Measurements from ENCODE around the gene CPSF4L. TPM values are rescaled to one million over a fixed set of nuclear protein-coding genes. Genes with fewer than 3 reads are reported as not detected.
A peak's percentile ranks its signal among the peaks of the same experiment; 100 is the strongest.

Gene CPSF4L
- total RNA-seq, 1 donor from 2014 or later, result not detected

DNA sequence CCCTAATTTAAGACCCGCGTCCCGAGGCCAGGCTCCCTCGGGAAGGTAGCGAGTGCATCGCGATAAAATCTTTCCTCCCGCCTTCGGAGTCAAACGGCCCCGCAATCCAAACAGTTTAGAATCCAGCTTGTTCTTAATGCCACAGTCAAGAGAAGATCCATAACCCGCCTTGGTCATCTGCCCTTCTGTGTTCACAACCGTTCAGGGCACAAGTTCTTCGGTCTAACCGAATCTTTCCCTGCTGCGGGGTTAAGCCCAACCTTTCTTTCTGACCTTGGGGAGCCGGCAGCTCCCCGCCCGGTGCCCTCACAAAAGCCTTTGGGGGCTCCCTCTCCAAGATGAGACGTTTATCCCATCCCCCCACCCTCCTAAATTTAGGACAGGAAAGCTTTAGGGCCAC, 30.3 kb downstream of the CPSF4L start:
- DNase-seq, result peak; percentile 34

DNA sequence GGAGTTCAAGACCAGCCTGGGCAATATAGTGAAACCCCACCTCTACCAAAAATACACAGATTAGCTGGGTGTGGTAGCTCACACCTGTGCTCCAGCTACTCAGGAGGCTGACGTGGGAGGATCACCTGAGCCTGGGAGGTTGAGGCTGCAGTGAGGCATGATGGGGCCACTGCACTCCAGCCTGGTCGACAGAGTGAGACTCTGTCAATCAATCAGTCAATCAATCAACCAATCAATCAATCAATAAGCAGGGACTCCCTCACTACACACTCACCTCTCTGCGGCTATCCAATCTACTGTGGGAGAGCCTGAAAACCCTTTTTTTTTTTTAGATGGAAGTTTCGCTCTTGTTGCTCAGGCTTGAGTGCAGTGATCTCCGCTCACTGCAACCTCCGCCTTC, 31.6 kb downstream of the CPSF4L start:
- no peak for DNase-seq

DNA sequence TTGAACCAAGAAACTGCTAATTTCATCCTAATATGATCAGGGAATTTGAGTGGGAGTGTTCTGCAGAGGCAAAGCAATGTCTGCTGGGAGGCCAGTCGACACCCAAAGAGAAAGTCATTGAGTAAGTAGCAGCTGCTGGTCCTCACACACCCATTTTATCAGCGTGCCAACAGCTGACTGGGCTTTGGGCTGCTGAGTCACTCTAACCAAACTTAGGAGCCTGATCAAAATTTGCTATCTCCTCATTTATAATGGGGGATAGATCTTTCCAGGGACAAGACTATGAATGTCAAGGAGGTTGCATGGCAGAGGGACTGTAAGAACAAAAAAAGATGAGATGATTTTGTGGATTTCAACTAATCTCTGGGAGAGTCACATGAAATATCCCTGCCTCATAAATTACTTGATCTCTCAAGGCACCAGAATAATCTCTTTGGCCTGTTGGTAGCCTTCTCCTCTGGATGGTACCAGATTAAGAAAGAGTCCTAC, 32.9 kb downstream of the CPSF4L start:
- DNase-seq, result peak; percentile 75

DNA sequence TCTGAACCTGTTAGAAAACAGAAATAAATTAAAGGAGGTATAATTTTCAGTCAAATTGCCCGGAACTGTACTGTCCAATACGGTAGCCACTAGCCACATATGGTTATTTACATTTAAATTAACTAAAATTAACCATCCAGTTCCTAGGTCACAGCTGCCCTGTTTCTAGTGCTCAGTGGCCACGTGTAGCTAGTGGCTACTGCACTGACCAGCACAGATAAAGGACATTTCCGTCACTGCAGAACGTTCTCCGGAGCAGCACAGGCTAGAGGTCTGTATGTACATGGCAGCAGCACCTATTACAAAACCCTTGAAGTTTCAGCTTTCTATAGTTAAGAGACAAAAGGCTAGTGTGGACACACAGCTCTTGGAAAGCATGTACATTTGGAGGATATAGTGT, 33.7 kb downstream of the CPSF4L start:
- DNase-seq, result no peak

DNA sequence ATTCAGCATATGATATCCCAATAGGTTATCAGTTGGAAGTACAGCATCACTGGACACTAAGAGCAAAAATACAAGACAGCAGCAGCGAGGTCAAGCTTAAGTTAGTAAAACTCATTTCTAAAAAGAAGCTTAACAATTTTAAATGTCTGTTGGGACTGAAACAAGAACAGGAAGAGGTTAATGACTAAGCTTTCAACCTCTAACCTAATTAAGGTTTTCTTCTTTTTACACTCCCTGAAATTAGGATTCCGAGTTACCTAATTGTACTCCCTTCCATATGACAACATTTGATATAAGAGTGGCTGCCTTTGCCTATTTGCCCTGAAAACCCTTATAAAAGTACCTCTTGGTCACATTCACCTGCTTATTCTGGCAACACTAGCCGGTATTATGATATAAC, 34.3 kb downstream of the CPSF4L start:
- peak; percentile 7 for DNase-seq

DNA sequence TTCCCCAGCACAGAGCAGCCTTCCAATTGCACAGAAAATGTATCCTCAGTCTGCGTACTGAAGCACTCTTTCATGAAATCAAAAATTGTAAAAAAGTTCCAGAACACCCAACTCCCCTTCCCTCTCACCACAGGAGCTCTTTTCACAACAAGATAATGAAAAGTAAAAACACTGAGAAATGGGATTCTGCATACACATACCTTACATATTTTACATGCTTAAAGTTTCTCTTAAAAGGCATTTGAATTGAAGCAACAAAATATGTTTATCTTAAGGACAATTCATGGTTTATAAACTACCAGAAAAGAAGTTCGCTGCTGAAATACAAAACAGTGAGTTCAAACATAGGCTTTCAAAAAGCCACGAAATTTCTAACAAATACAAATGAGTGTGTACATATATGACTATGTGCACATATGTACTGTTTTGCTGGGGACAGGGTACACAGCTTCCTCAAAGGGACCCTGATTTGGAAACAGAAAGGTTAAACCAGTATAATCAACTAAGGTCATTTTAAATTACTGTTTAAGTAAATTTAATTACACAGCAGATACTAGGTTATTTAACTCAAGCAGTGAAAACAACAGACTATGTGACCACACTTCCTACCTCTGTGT, 35.0 kb downstream of the CPSF4L start:
- DNase-seq, result no peak

DNA sequence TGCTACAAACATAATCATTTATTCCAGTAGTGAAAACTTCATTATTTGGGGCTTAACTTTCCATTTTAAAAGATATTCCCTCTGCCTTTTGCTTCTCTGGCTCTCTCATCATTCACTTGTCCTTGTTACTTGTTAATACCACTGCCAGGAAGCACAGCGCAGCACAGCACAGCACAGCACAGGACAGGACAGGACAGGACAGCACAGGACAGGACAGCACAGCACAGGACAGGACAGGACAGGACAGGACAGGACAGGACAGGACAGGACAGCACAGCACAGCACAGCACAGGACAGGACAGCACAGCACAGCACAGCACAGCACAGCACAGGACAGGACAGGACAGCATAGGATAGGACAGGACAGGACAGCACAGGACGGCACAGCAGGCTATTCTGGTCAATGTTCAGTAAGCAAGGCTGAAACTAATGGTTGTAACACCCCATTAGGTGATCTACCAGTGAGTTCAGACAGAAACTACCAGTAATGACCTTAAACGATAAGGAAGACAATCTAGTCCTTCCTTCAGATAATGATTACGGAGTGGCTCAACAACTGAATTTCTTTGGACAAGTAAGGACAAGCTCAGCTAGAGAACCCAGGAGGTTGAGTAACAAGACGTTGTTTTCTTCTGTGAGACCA, 36.9 kb downstream of the CPSF4L start:
- no peak for DNase-seq

DNA sequence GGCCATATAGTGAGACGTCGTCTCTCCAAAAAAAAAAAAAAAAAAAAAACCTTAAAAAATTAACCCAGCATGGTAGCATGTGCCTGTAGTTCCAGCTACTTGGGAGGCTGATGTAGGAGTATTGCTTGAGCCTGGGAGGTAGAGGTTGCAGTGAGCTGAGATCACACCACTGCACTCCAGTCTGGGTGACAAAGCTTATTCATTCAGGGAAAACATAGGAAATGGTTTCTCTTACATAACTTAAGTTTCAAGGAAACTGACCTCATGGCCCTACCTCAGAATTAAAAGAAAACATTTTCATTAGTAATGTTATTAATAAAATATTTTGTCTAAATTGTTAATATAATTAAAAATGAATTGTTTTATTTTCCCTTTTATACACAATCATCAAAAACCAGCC, 37.4 kb downstream of the CPSF4L start:
- peak; percentile 46 for DNase-seq

DNA sequence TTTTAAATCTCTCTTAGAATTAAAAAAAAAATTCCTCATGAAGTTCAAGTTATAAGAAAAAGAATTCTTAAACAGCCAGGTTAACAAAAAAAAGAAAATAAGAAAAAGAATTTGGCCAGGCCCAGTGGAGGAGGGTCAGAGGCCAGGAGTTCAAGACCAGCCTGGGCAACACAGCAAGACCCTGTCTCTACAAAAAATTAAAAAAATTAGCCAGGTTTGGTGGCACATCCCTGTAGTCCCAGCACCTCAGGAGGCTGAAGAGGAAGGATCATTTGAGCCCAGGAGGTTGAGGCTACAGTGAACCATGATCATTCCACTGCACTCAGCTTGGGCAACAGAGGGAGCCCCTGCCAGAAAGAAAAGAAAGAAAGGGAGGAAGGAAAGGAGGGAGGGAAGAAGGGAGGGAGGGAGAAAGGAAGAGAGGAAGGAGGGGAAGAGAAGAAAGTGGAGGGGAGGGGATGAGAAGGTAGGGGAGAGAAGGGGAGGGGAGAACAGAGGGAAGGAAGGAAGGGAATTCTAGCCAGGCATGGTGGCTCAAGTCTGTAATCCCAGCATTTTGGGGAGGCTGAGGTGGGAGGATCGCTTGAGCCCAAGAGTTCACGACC, 38.0 kb downstream of the CPSF4L start:
- DNase-seq, result no peak

DNA sequence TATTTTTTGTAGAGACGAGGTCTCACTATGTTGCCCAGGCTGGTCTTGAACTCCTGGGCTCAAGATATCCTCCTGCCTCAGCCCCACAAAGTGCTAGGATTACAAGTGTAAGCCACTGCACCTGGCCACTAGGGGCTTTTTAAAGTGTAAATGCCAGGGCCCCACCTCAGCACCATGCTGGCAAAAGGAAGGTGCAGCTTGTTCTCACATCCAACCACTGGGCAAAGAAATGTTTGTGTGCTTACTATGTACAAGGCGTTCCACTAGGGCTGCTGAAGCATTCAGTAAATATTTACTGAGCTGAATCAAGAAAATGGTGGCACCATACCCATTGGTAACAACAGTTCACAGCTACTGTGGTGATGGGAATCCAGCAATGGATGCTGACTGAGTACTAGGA, 46.2 kb downstream of the CPSF4L start:
- no peak for DNase-seq

DNA sequence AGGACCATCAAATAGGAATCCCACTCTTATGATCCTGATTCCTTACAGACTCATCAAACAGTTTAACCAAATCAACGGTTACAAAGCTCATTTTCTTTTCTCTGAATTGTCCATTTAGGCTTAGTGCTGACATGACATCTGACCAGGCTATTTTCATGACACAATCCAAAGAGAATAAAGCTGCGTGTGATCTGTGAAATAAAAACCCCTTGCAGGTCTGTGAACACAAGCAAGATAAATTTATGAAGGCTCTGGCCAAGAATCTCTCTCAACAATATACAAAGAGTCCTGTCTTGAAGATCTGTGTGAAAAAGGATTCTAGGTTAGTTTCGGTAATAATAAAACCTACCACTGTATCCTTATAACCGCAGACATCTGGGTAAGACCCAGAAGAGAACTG, 46.8 kb downstream of the CPSF4L start:
- DNase-seq, result no peak

DNA sequence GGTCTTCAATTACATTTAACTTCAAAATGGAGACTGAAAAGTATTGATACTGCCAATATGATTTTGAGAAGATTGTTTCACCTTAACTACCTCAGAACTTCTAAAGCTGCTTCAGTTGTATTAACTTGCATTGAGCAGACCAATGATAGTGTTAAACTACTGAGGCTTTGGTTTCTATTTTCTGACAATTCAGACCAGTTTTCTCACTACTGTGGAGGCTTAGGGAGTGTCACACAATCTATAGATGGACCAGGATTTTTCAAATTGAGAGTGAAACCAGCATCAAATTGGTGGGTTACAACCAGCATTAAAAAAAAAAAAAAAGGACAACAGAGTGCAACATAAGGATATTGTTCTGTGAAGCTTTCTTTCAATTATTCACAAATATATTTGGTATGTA, 47.7 kb downstream of the CPSF4L start:
- DNase-seq, result no peak

DNA sequence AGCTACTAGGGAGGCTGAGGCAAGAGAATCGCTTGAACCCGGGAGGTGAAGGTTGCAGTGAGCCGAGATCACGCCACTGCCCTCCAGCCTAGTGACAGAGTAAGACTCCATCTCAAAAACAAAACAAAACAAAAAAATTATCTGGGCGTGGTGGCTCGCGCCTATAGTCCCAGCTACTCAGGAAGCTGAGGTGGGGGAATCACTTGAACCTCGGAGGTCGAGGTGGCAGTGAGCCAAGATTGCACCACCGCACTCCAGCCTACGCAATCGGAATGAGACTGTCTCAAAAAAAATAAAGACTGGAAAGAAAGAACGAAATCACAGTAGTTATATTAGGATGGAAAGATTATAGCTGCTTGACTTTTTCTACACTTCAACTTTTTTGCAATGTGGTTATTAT, 49.9 kb downstream of the CPSF4L start:
- peak; percentile 27 for DNase-seq

DNA sequence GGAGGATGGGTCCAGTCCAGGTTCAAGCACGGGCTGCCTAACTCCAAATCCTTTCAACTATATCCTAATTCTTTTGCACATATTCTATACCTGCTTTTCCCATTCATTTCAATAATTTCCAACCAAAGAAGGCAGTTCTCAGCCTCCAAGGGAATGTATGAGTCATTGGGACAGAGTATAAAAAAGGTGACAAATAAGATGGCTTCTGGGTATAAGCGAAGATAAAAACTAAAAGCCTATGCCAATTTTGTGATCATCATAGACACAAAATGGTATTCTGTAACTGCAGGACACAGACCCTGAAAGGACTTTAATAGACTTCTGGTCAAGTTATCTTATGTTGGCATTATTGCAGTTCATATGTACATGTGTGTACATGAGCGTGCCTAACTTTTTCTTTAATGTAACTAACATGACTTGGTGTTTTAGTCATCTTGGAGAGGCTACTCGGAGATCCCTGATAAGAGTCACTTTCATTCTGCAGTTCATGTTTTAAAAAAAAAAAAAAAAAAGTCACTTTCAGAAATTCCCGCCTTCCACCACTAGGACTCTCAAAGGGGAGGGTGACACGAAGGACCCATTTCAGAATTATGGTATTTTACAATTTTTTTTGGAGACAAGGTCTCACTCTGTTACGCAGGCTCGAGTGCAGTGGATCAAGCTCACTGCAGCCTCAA, 51.5 kb downstream of the CPSF4L start:
- DNase-seq, result peak; percentile 29

DNA sequence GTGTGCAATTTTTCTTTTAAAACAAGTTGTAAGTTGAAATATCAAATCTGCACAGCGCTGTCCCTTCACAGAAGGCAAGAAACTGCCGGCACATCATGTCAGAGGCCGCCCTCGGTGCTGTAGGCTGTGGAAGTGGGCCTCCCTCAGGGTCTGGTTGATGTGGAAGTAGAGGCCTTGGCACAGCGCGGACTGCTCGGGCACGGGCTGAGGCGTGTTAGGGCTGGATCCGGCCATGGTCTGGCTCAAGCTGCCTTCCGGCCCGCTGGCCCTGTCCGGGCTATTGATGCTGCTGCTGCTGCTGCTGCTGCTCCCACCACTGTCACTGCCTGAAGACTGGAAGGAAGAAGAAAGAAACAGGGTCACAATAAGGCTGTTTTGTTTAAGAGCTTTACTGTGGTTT, 52.2 kb downstream of the CPSF4L start:
- DNase-seq, result no peak

DNA sequence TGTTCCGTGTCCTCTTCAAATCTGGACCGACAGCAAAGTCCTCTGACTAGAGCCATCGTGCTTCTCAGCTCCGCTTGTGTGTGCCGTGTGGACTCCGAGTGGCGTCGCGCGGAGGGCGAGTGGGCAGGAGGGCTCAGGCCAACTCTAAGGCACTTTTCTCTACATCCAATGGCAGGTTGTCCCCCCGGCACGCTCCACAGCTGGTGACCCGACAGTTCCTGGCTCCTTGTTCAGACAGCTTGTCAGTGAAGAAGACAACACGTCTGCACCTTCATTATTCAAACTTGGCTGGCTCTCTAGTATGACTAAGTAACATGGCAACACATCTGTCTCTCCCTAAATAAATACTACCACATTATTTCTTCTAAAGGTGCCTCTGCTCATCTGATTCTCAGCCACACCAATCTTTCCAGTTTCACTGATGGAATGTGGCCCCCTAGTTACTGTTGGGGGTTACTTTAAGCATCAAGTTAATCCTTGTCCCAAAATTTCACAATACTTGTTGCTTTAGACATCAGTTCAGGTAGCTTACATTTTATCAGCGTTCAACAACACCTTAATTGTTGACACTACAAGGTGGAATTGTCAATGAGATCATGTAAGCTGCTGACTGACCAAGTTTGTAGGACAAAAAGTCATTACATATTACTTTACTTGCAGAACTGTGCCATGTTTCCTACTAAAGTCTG, 53.4 kb downstream of the CPSF4L start:
- DNase-seq, result no peak

DNA sequence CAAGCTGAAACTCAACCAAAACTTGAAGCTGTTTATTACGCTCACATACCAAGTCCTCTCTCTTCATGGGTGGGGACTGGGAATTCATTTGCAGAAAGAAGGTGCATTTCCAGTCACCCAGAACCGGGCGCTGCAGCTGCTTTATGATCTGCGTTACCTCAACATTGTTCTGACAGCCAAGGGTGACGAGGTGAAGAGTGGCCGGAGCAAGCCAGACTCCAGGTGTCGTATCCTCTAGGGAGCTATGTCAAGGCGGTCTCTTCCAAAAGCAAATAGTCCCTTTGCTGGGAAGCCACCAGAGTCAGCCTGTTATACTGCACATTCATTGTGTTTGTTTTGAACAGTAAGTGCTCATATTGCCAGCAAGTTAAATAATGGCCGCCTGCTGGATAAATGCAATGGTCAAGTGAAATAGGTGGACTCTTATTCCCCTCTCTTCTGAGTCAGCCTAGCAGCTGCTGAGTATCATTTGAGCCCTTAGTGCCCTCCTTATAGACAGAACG, 56.2 kb downstream of the CPSF4L start:
- DNase-seq, result no peak

DNA sequence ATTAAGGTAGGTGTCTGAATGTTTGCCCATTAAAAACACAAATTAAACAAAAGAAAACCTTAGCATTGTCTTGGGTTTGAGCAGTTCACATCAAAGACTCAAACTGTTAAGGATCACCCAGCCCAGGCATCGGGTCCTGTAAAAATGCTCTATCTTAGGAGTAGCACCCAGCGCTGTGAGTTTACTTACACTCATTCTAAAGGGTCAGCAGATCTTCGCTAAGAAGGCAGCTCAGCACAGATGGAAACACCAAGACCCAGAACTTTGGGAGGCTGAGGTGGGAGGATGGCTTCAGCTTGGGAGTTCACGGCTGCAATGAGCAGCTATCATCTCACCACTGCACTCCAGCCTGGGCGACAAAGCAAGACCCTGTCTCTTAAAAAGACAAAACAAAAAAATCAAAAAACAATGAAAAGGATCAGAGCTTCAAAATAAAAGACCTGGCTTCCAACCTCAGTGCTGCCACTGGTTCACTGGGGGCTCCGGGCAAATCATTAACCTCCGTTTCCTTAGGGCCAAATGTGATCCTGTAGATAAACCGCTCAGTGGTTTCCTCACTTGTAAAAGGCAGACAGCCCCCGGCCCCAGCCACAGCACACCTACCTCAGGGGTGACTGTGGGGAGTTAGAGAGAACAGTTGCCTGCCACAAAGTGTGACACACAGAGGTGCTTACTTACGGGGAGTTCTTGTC, 57.7 kb downstream of the CPSF4L start:
- DNase-seq, result peak; percentile 63

DNA sequence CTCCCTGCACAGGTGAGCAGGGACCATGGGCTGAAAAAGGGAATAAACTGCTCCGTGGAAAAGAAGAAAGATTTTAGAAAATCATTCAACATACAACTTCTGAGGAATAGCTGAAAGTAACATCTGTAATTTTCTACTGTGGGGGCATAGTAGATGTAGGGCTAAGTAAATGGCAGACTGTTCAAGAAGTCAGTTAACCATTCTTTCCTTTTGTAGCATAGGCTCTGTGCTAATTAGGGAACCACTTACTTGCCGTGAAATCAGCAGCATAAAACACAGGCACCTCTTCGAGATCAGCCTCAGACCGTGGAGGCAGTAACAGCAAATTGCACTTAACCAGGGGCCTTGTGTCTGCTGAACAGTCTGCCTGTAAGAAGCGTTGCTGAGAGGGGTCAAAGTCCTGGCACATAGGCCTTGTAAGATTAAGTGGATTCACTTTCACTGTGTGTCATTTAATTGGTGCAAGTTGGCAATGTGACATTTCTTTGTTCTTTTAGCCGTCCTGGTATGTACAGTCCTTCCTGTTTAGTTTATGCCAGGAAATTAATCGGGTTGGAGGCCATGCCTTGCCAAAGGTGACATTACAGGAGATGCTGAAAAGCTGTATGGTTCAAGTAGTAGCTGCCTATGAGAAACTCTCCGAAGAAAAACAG, 58.4 kb downstream of the CPSF4L start:
- DNase-seq, result peak; percentile 95

DNA sequence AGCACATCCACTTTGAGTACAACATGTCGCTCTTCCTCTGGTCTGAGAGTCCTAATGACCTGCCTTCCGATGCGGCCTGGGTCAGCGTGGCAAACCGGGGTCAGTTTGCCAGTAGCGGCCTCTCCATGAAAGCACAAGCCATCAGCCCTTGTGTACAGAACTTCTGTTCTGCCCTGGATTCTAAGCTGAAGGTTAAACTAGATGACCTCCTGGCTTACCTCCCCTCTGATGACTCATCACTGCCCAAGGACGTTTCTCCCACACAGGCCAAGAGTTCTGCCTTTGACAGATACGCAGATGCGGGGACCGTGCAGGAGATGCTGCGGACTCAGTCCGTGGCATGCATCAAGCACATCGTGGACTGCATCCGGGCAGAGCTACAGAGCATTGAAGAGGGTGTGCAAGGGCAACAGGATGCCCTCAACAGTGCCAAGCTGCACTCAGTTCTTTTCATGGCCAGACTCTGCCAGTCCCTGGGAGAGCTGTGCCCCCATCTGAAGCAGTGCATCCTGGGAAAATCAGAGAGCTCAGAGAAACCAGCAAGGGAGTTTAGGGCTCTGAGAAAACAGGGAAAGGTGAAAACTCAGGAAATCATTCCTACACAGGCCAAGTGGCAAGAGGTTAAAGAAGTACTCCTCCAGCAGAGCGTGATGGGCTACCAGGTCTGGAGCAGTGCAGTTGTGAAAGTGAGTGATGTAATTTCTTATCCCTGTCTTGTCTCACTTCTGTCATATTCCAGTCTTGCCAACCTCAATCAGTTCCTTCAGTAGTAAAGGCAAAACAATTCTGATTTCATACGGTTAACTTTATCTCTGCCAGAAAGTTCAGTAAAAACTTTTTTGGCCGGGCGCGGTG, 60.2 kb downstream of the CPSF4L start:
- DNase-seq, result no peak

DNA sequence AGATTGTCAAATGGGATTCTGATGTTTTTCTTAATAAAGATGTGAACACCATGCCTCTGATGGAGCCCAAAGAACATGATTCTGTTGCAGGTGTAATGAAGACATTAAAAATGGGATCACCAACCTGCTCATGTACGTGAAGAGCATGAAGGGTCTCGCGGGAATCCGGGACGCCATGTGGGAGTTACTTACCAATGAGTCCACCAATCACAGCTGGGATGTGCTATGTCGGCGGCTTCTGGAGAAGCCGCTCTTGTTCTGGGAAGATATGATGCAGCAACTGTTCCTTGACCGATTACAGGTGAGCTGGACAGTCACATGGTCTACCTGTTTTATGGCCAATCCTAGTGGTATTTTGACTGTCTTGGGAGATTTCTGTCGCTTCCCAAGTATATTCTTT, 61.2 kb downstream of the CPSF4L start:
- no peak for DNase-seq

All from dermis blood vessel endothelial cell (primary cell).